IPS DF 19.7 (cell line): ENCODE data around the gene TBC1D5.
"Not testable (repeated sequence)": the region's sequence is repeated elsewhere in the genome, so short reads cannot be mapped to it uniquely, and the experiment has no call there.

Experiments
- DNase-seq: peaks from one replicate; pipeline ENCODE4 v3.0.0-alpha.2; 2013; ENCODE audit warnings: low read depth, low spot score

The TBC1D5 gene

DNA sequence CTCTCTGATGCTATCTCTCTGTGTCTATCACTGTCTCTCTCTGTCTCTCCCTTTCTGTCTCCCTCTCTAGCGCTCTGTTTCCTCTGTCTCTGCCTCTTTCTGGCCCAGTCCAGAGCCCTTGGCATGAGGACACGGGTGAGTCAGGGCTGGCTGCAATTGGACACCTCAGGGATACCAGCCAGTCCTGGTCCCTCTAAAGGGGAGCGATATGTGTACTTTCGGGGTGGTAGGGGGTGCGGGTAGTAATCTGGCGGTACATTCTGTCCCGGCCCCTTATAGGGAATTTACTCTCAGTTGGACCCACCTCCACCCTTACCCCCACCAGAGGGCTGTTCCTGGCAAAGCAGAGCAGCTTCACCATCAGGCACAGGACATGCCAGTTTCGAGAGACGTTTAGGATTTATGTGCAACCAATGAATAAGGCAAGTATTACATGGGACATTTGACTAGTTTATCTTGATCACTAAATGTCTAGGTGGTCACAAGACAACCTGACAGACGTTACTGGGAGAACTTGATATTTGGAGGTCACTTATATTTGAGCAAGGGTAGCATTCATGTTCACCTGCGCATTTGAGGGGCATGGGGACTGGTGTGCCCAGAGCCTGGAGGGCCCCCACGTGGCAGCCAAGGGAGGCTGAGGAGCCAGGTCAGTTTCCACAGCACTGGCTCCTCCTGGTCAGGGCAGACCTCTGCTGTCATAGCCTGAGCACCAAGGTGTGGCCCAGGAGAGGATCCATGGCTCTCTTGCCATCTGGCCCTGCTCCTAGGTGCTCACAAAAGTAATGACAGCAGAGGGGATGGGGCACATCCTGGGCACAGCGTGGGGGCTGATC lies 601.5 kb downstream of the TBC1D5 start:
- no peak for DNase-seq

DNA sequence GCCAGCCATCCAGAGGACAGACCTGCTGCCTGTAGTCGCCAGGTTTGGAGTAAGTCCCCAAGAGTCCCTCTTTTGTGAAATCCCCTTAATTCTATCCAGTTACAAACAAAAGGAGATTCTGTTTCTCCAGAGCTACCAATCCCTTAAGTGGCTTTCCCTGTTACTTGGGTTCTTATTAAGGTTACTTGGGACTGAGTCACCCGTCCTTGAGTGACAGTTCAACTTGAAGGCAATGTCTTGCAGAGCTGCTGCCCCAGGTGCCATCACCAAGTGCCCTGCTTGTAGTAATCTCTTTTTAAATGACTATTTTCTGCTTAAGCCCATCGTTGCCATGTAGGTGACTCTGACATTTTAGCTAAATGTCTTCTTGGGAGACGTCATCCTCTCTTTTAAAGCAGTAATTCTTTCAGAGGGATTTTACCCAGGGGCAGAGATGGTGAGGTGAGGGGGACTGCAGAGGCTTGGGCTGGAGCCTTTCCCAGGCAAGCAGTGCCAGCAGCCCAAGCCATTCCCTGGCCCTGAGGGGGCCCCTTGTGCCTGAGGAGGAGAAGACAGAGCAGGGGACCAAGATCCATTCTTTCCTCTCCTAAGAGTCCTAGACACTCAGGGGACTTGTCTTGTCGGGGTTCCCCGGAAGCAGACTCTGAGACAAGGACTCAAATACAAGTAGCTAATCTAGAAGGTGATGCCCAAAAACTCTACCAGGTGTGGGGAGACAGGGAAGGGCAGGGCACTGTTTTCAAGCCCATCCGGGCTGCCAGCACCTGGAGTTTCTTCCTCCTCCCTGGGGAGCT lies 604.0 kb downstream of the TBC1D5 start:
- DNase-seq, result no peak

DNA sequence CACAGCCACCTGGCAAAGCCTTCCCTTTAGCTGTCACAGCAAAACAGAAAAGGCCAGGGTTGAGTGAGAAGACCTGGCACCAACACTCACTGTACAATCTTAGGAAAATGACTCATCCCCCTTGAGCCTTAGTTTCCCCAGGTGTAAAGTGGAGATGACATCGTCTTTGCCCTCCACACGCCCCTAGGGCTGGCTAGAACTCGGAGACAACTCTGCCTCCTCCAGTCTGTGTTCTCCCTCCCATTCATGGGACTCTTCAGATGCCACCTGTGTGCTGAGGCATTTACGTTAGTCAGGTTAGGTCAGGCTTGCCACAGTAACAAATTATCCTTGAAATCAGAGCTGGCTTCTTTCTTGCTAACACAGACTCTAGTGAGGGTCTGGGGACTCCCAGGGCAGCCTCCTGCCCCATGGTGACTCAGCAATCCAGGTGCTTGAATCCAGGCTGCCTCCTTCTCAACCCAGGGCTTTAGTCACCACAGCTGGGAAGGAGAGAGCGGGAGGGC lies 605.1 kb downstream of the TBC1D5 start:
- DNase-seq, result no peak

DNA sequence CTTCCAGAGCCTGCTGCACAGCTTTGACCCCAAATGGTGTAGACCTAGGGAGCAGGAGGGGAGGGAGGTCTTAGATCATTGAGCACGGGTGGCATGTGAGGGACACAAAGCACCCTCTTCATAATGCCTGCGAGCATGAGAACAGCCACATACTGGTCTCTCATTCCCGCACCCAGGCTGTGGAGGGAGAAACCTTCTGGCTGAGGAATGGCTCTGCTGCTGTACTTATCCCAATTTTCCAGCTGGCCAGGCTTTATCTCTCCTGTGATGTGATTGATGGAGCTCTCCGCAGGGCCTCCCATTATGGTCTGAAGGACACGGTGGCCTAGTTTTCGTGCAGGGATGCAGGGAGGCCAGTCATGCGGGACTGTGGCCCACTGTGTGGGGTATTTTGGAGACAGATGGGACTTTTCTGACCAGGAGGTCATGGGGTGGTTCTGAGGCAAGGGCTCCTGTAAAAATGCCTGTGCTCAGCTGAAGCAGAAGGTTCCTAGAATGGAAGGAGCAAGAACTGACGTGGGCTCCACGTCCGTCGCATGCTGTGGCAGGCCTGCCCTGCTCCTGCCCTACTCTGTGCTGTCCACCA lies 606.2 kb downstream of the TBC1D5 start:
- no peak for DNase-seq

DNA sequence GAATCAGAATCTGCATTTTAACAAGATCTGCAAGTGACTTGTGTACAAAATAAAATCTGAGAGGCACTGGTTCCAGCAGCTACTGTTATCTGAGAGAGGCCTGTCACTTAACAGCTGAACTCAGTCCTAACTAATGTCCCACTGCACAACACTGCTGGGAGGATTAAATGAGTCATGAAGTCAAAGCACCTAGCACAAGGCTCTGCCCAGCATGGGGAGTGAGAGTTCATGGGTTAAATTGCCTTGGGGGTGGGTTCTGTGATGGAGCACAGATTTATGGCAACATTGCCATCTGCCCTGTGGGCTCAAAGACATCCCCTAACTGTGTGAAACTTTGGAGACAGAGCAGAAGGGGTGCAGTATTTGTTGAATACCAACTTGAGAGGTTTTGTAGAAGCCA lies 606.7 kb downstream of the TBC1D5 start:
- DNase-seq, result no peak

DNA sequence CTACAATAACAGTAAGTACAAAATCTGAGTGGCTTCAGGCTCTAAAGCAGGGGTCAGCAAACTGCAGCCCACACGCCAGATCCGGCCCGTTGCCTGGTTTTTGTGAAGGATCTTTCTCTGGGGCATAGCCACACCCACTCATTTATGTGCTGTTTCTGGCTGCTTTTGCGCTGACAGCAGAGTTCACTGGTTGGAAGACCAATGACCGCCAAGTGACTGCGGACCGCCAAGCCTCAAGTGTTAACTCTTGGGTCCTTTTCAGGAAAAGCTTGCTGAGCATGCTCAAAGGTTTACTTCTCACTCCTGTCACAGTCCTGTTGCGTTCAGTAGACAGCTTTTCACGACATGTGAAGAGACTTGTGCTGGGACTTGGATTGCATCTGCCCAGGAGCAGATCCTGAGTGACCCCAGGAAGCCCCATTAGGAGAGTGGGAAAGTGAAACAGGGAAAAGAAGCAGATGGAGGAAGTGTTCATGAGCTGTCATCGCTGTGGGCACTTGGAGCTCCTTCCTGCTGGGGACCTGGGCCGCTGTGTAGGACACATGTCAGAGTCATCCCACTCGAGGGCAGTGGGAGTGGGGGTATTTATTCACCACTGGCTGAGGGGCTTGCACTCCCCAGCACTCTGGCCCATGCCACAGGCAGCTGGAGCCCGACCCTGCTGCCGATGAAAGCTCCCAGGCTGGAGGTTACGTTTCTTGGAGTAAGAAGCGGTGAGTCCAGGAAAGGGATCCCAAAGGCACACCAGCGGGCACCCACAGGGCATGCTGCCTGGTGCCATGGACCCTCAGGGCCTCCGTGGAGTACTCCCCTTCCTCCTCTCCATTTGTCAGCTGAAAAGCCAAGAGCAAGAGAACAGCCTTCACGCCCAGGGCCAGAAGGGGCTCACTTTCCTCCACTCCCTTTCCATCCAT lies 608.5 kb downstream of the TBC1D5 start:
- DNase-seq, result no peak

DNA sequence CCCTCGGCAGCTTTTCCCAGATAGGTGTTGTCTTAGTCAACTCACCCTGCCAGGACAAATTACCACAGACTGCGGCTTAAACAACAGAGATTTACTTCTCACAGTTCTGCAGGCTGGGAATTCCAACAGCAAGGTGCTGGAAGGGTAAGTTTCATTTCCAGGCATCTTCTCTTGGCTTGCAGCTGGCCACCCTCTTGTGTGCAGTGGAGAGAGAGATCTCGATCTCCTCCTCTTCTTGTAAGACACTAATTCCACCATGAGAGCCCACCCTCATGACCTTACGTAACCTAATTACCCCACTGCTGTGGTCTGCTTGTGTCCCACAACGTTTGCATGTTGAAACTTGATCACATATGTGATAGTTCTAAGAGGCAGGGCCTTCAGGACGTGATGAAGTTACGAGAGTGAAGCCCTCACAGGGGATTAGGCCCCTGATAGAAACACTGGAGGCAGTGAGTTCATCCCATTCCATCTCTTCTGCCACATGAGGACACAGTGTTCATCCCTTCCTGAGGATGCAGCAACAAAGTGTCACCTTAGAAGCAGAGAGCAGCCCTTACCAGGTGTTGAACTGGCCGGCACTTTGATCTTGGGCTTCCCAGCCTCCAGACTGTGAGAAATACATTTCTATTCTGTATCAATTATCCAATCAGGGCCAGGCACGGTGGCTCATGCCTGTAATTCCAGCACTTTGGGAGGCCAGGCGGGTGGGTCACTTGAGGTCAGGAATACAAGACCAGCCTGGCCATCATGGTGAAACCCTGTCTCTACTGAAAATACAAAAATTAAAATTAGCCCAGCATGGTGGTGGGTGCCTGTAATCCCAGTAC lies 609.9 kb downstream of the TBC1D5 start:
- no peak for DNase-seq

DNA sequence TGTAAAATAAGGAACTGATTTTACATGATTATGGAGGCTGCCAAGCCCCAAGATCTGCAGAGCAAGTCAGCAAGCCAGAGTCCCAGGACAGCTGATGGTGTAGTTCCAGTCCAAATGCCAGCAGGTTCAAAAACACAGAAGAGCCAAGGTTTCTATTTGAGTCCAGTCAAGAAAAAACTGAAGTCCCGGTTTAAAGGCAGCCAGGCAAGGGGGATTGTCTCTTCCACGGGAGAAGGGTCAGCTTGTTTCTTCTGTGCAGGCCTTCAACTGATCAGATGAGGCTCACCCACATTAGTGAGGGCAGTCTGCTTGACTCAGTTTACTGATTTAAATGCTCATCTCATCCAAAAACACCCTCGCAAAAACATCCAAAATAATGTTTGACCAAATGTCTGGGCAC lies 611.5 kb downstream of the TBC1D5 start:
- no peak for DNase-seq

DNA sequence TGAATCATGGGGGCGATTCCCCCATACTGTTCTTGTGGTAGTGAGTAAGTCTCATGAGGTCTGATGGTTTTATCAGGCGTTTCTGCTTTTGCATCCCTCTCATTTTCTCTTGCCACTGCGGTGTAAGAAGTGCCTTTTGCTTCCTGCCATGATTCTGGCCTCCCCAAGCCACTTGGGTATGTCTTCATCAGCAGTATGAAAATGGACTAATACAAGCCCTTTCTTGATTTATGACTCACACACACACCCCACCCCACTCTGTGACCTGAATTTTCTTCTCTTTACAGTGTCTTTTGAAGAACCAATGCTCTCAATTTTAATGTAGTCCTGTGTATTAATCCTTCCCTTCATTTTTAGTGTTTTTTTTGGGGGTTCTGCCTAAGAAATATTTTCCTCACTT lies 612.9 kb downstream of the TBC1D5 start:
- DNase-seq, result no peak

DNA sequence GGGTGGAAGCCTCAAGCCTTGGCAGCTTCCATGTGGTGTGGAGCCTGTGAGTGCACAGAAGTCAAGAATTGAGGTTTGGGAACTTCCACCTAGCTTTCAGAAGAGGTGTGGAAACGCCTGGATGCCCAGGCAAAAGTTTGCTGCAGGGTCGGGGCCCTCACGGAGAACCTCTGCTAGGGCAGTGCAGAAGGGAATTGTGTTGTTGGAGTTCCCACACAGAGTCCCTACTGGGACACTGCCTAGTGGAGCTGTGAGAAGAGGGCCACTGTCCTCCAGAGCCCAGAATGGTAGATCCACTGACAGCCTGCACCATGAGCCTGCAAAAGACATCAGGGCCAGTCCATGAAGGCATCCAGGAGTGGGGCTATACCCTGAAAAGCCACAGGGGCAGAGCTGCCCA lies 613.8 kb downstream of the TBC1D5 start:
- DNase-seq, result not testable (repeated sequence)

DNA sequence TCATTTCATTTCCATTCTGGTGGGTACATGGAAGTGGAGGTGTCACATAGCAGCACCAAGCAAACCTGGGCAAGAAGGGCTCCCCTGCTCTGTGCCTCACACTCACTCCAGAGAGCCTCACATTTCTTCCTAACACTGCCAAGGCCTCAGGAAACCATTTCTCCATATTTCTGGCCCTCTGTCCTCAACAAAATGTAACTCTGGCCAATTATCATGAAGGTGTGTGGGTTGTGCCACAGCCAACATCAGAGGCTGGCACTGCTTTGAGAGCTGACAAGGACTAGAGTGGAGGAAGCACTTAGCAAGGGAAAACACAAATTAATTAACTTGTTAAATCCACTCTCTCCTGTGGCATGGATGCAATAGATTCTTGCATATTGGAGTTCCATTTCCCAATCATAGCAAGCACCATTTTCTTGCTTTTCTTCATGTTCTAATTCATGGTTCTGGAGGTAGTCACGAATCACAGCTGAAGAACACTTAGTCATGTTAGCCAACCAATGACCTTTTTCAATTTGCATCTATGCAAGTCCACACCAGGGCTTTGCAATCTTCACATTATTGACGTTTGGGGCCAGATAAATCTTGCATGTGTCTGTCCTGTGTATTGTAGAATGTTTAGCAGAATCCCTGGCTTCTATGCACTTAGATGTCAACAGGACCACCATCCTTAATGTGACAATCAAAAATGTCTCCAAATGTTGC lies 616.5 kb downstream of the TBC1D5 start:
- DNase-seq, result no peak

DNA sequence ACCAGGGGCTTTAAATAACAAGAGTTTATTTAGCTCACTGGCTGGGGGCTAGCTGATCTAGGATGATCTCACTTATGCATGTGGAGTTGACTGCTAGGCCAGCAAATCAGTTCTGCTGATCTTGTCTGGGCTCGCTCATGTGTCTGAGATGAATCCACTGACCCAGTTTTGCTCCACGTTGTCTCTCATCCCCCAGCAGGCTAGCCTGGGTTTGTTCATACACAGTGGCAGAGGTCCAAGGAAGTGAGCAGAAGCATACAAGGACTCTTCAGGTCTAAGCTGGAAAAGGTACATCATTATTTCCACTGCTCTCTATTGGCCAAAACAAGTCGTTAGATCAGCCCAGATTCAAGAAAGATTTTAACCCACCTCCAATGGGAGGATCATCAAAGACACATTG lies 619.7 kb downstream of the TBC1D5 start:
- no peak for DNase-seq

DNA sequence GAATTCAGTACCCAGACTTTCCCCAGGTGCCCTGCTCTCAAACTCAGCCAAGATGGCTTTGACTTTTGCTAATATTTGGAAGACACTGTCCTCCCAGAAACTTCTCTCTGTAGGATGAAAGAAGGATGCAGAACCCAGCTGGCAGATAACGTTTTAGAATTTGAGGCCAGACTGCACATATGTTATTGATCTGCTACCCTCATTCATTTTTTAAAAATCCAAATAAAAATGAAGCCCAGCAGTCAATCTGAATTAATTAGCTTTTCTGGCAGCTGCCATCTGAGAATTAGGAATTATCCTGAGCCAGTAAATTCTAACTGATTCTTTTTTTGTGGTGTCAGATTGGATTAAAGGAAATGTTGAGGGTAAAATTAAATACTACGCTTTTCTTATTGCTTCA lies 621.1 kb downstream of the TBC1D5 start:
- no peak for DNase-seq

DNA sequence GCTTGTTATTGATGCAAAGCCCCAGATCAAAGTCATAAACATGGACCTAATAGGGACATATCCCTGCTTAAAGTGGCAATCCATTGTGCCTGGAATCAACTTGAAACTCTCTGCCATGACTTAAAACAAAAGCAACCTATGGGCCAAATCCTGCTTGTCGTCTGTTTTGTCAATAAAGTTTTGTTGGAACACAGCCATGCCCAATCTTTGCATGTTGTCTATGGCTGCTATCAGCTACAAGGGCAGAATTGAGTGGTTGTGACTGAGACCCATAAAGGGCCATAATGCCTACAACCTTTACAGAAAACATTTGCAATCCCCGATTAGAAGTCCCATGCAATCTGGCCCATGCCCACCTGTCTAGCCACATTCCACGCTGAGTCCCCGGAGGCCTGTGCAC lies 622.3 kb downstream of the TBC1D5 start:
- DNase-seq, result no peak

DNA sequence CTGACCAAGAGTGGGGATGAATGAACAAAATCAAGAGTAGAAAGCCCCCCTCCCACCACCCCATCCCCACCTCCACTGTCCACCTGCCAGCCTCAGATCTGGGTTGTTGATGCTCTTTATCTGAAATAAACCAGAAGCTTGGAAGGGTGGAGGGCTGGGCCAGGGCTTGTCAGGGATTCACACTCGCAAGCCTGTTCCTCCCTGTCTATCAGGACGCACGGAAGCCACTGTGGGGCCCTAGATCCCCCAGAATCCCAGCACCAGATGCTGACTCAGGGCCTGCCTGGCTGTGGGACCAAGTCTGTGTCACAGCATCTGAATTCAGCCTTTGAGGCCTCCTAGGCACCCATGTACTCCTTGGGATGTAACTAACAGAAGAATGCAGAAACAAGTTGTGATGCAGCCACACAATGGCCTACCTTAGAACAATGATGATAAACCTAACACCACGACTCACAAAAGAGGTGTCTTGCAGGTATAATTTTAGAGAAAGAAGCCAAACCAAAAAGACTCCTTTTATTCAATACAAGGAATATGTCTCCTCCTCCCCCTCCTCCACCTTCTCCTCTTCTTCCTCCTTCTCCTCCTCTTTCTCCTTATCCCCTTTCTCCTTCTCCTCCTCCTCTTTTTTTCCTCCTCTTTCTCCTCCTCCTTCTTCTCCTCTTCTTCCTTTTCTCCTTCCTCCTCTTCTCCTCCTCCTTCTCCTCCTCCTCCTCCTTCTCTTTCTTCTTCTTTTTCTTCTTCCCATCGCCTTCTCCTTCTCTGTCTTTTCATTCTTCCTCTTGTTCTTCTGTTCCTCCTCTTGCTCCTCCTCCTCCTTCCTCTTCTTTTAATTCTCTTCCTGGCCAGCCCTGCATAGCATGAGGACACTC lies 623.0 kb downstream of the TBC1D5 start:
- DNase-seq, result no peak

DNA sequence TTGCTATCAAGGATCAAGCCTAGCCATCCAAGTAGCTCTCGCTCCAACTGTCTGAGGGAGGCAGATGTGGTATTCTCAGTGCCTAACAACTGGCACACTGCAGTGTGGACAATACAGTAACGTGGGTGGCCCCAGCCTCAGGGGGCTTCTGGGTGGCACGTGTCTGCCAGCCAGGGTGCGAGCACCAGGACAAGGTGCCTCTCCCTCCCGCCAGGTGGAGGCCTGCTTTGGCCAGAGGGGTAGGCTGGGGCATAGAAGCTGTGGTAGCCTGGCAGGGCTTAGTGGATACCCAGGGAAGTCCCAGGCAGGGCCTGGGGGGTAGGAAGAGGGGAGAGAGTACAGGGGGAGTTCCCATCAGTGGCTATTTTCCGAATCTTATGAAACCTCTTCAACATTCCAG lies 623.7 kb downstream of the TBC1D5 start:
- no peak for DNase-seq

DNA sequence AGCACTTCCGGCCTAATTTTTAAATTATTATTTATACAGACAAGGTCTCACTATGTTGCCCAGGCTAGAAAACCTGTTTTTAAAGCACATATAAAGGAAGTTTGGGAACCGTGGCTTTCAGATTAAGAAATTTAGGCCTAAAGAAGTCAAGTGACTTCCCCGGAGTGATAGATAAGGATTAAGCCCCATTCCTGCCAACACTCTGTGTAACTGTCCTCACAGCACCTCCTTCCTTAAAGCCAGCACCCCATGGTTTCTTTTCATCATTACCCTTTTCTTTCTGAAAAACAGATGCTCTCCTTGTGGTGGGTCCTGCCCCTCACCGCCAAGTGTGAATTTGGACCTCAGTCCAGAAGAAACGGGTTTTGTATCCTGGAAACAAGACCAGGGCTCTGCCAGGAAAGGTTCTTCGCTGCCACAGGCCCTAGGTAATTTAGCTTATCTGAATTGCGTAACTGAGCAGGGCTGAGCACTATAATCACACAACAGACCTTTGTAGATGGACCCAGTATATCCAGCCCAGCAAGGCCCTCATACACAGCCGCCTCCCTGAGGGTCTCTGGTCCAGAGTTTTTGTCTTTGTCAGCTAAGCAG lies 626.3 kb downstream of the TBC1D5 start:
- DNase-seq, result no peak

DNA sequence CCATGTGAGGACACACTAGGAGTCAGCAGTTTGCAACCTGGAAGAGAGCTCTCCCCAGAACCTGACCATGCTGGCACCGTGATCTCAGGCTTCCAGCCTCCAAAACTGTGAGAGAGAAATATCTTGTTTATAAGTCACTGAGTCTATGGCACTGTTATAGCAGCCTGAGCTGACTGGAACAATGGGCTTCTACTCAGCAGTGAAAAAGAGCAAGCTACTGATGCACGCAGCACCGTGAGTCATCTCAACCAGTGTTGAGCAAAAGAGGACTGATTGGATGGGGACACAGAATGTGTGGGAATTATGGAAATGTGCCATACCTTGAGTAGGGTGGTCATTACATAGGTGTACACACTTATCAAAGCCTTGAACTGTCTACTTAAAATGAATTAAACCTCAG lies 627.2 kb downstream of the TBC1D5 start:
- no peak for DNase-seq

DNA sequence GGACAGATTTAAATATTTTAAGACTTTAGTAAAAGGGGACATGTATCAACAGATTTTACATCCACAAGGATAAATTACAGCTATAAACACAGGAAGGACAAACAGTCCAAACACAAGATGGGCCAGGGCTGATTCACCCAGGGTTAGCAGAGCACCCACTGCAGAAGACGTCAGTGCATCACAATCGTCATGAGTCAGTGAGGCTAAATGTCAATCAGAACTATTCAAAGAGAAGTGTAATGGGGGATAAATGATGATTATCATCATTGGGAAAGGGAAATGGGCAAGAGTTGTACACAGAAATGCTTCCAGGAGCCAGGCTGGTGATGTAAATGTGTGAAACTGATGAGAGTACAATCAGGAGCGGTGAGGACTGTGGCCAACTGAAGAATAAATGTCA lies 630.8 kb downstream of the TBC1D5 start:
- no peak for DNase-seq
